Measurements from ENCODE around the gene STRN. TPM values are rescaled to one million over a fixed set of nuclear protein-coding genes. Genes with fewer than 3 reads are reported as not detected.

The STRN gene
- total RNA-seq, 2 experiments from 2014 or later = 39.4 to 39.5 TPM

- no peaks in the 10 kb centered on the region for H3K27me3 Mint-ChIP-seq
- H3K4me1 Mint-ChIP-seq = no peaks in the 10 kb centered on the region
- ChIA-PET CTCF (no interaction called here), POLR2A (no interaction called here)
- DNase-seq = no peak
- no peaks in the 10 kb centered on the region for H3K9me3 Mint-ChIP-seq
- no peak overlapping the region for H3K4me3 Mint-ChIP-seq
- no peak overlapping the region for H3K27ac Mint-ChIP-seq
- H3K36me3 Mint-ChIP-seq (ENCODE audit: low read depth) = peaks cover 22% of the 10 kb centered on the region
Measured at GRCh38 chr2:36882532-36882931, 83.8 kb downstream of the STRN start.

DNA sequence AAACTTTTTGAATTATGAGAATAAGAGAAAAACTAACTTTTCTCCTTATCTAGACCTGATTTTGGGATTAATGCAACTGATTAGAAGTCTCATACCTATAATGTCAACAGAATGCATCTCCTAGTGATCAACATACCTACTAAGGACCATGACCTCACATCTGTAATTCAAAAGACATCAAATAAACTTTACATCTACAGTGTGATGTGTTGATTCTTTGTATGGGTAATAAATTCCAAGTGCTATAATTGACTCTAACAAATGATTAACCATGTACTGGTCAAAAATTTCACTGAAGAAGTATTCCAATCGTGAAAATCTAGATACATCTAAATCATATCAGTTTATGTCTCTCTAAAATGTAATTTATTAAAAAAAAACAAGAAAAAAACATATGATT lies 84.5 kb downstream of the STRN start:
- Mint-ChIP-seq H3K4me1 (no peaks in the 10 kb centered on the region), H3K36me3 (ENCODE audit: low read depth) (peaks cover 26% of the 10 kb centered on the region), H3K9me3 (no peaks in the 10 kb centered on the region), H3K4me3 (no peak overlapping the region), H3K27me3 (no peaks in the 10 kb centered on the region), H3K27ac (no peak overlapping the region)
- POLR2A ChIA-PET = no interaction called here
- CTCF ChIA-PET = no interaction called here
- no peak for DNase-seq

DNA sequence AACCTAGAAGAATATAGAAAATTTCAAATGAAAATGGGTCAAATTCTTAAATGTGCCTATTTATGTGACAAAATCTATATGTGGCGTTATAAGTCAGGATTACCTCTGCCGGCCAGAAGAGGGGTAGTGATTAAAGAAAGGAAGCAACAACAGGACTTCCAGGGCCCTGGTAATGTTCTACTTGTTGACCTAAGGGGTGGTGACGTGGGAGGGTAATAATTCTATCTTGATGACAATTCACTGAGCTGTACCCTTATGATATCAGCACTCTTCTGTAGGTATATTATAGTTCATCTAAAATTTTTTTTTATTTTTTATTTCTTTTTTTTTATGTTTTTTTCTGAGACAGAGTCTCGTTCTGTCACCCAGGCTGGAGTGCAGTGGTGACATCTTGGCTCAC lies 87.9 kb downstream of the STRN start:
- no peak for DNase-seq
- H3K27ac Mint-ChIP-seq = no peak overlapping the region
- no peaks in the 10 kb centered on the region for H3K9me3 Mint-ChIP-seq
- no peak overlapping the region for H3K4me3 Mint-ChIP-seq
- ChIA-PET CTCF (no interaction called here), POLR2A (no interaction called here)
- peaks cover 42% of the 10 kb centered on the region for H3K36me3 Mint-ChIP-seq (ENCODE audit: low read depth)
- no peaks in the 10 kb centered on the region for H3K27me3 Mint-ChIP-seq
- H3K4me1 Mint-ChIP-seq = no peaks in the 10 kb centered on the region

DNA sequence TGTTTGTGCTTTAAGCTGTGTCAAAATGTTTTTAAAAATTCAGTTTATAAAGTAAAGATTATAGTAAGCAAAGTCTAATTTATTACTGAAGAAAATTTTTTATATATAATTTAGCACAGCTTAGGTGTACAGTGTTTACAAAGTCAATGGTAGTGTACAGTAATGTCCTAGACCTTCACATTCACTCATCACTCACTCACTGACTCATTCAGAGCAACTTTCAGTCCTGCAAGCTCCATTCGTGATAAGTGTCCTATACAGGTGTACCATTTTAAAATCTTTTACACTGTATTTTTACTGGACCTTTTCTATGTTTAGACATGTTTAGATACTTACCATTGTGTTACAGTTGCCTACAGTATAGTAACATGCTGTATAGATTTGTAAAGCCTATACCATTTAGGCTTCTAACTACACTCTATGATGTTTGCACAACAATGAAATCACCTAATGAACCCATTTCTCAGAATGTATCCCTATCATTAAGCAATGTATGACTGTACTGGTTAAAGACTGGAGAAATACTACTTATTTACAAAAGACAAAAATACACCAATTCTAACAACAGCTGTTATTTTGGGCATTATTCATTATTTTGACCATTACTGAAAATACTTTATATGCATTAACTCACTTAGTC lies 95.1 kb downstream of the STRN start:
- peaks cover 7% of the 10 kb centered on the region for H3K4me1 Mint-ChIP-seq
- CTCF ChIA-PET = interaction anchor here (0.6 kb wide), 1 partner anchor 1941 kb away, joined by 3 read pairs; no protein-coding TSS in a partner anchor
- no peaks in the 10 kb centered on the region for H3K9me3 Mint-ChIP-seq
- H3K27me3 Mint-ChIP-seq = no peaks in the 10 kb centered on the region
- H3K4me3 Mint-ChIP-seq = no peak overlapping the region
- no peak overlapping the region for H3K27ac Mint-ChIP-seq
- peaks cover 65% of the 10 kb centered on the region for H3K36me3 Mint-ChIP-seq (ENCODE audit: low read depth)
- POLR2A ChIA-PET = no interaction called here
- no peak for DNase-seq

GRCh38 chr2:36869606-36870005 lies 96.7 kb downstream of the STRN start:
- Mint-ChIP-seq H3K9me3 (no peaks in the 10 kb centered on the region), H3K4me1 (peaks cover 7% of the 10 kb centered on the region), H3K36me3 (ENCODE audit: low read depth) (peaks cover 64% of the 10 kb centered on the region), H3K27ac (no peak overlapping the region), H3K4me3 (no peak overlapping the region), H3K27me3 (no peaks in the 10 kb centered on the region)
- no peak for DNase-seq
- POLR2A ChIA-PET = no interaction called here
- CTCF ChIA-PET = no interaction called here

DNA sequence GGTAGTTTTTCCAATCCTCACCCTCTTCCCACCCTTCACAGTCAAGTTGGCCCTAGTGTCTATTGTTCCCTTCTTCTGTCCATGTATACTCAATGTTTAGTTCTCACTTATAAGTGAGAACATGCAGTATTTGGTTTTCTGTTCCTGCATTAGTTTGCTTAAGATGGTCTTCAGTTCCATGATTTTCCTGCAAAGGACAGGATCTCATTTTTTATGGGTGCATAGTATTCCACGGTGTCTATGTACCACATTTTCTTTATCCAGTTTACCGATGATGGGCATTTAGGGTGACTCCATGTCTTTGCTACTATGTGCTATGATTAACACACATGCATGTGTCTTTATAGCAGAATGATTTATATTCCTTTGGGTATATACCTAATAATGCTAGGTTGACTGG lies 104.4 kb downstream of the STRN start:
- ChIA-PET CTCF (no interaction called here), POLR2A (no interaction called here)
- Mint-ChIP-seq H3K27me3 (no peaks in the 10 kb centered on the region), H3K9me3 (no peaks in the 10 kb centered on the region), H3K36me3 (ENCODE audit: low read depth) (peaks cover 57% of the 10 kb centered on the region), H3K4me3 (no peak overlapping the region), H3K27ac (no peak overlapping the region), H3K4me1 (peaks cover 16% of the 10 kb centered on the region)
- no peak for DNase-seq

GRCh38 chr2:36859366-36859792 lies 107.0 kb downstream of the STRN start:
- H3K4me3 Mint-ChIP-seq = no peak overlapping the region
- H3K27me3 Mint-ChIP-seq = no peaks in the 10 kb centered on the region
- ChIA-PET CTCF (interaction anchor here (1.3 kb wide), 1 partner anchor 19 kb away, joined by 3 read pairs; no protein-coding TSS in a partner anchor), POLR2A (no interaction called here)
- peaks cover 45% of the 10 kb centered on the region for H3K36me3 Mint-ChIP-seq (ENCODE audit: low read depth)
- H3K4me1 Mint-ChIP-seq = peaks cover 16% of the 10 kb centered on the region
- H3K27ac Mint-ChIP-seq = no peak overlapping the region
- no peaks in the 10 kb centered on the region for H3K9me3 Mint-ChIP-seq
- no peak for DNase-seq

GRCh38 chr2:36858551-36859365 lies 107.6 kb downstream of the STRN start:
- peaks cover 16% of the 10 kb centered on the region for H3K4me1 Mint-ChIP-seq
- H3K27me3 Mint-ChIP-seq = no peaks in the 10 kb centered on the region
- peaks cover 45% of the 10 kb centered on the region for H3K36me3 Mint-ChIP-seq (ENCODE audit: low read depth)
- POLR2A ChIA-PET = no interaction called here
- H3K9me3 Mint-ChIP-seq = no peaks in the 10 kb centered on the region
- no peak overlapping the region for H3K4me3 Mint-ChIP-seq
- DNase-seq = no peak
- H3K27ac Mint-ChIP-seq = no peak overlapping the region
- CTCF ChIA-PET = interaction anchor here (1.3 kb wide), 1 partner anchor 19 kb away, joined by 3 read pairs; no protein-coding TSS in a partner anchor

GRCh38 chr2:36857713-36858112 lies 108.6 kb downstream of the STRN start:
- Mint-ChIP-seq H3K36me3 (ENCODE audit: low read depth) (peaks cover 40% of the 10 kb centered on the region), H3K9me3 (no peaks in the 10 kb centered on the region), H3K4me1 (peaks cover 16% of the 10 kb centered on the region), H3K27ac (no peak overlapping the region), H3K27me3 (no peaks in the 10 kb centered on the region), H3K4me3 (no peak overlapping the region)
- no peak for DNase-seq
- POLR2A ChIA-PET = no interaction called here
- CTCF ChIA-PET = no interaction called here

DNA sequence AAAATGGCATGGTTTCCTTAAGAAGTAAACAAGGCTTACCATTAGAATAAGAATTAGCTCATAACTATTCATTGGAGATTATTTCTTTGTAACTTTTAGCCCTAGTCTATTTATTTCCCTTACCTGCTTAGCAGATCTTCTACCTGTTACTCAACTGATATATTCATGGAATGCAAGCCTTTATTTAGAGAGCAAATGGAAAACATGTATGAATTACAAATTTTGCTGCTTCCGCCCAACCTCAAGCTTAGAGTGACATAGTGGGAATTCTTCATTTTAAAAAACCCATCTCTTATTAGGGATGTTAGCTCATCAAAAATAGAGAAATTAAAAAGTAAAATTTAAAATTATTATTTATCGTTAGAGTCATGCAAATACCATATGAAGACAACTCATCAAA lies 110.9 kb downstream of the STRN start:
- Mint-ChIP-seq H3K36me3 (ENCODE audit: low read depth) (peaks cover 45% of the 10 kb centered on the region), H3K4me3 (no peak overlapping the region), H3K4me1 (peaks cover 16% of the 10 kb centered on the region), H3K27ac (no peak overlapping the region), H3K27me3 (no peaks in the 10 kb centered on the region), H3K9me3 (no peaks in the 10 kb centered on the region)
- DNase-seq = no peak
- CTCF ChIA-PET = interaction anchor here (1.7 kb wide), 1 partner anchor 10 kb away, joined by 5 read pairs; no protein-coding TSS in a partner anchor
- POLR2A ChIA-PET = no interaction called here

GRCh38 chr2:36854241-36854640 lies 112.1 kb downstream of the STRN start:
- H3K27ac Mint-ChIP-seq = no peak overlapping the region
- H3K4me3 Mint-ChIP-seq = no peak overlapping the region
- ChIA-PET CTCF (interaction anchor here (1.7 kb wide), 1 partner anchor 11 kb away, joined by 5 read pairs; no protein-coding TSS in a partner anchor), POLR2A (no interaction called here)
- no peak for DNase-seq
- H3K4me1 Mint-ChIP-seq = peaks cover 8% of the 10 kb centered on the region
- H3K9me3 Mint-ChIP-seq = no peaks in the 10 kb centered on the region
- peaks cover 45% of the 10 kb centered on the region for H3K36me3 Mint-ChIP-seq (ENCODE audit: low read depth)
- no peaks in the 10 kb centered on the region for H3K27me3 Mint-ChIP-seq

- no peak overlapping the region for H3K4me3 Mint-ChIP-seq
- no peak overlapping the region for H3K27ac Mint-ChIP-seq
- H3K27me3 Mint-ChIP-seq = no peaks in the 10 kb centered on the region
- CTCF ChIA-PET = interaction anchor here (0.8 kb wide), 1 partner anchor 34 kb away, joined by 4 read pairs; no protein-coding TSS in a partner anchor
- H3K4me1 Mint-ChIP-seq = no peaks in the 10 kb centered on the region
- DNase-seq = no peak
- POLR2A ChIA-PET = no interaction called here
- peaks cover 41% of the 10 kb centered on the region for H3K36me3 Mint-ChIP-seq (ENCODE audit: low read depth)
- no peaks in the 10 kb centered on the region for H3K9me3 Mint-ChIP-seq
Measured at GRCh38 chr2:36849265-36849664, 117.1 kb downstream of the STRN start.

GRCh38 chr2:36843838-36844237 lies 122.5 kb downstream of the STRN start:
- ChIA-PET CTCF (no interaction called here), POLR2A (no interaction called here)
- no peak for DNase-seq
- H3K36me3 Mint-ChIP-seq (ENCODE audit: low read depth) = peaks cover 20% of the 10 kb centered on the region
- H3K27me3 Mint-ChIP-seq = no peaks in the 10 kb centered on the region
- H3K4me3 Mint-ChIP-seq = no peak overlapping the region
- H3K4me1 Mint-ChIP-seq = no peaks in the 10 kb centered on the region
- no peaks in the 10 kb centered on the region for H3K9me3 Mint-ChIP-seq
- H3K27ac Mint-ChIP-seq = no peak overlapping the region

Measured in activated CD4-positive, alpha-beta T cell treated with anti-CD3 and anti-CD28 coated beads, Interleukin-2, amount 10 ng/mL, durations not matched to agents 7 days and 5 days (primary cell).